ENCODE results near the gene SYTL1. TPM values are rescaled to one million over a fixed set of nuclear protein-coding genes. Genes with fewer than 3 reads are reported as not detected.

Gene SYTL1
- total and polyA plus RNA-seq, 9 of the 15 experiments (the other 6 are each of a cell fraction or from before 2014, with no cell fraction given): 0.04 to 9.3 (median 1.7) TPM

- TF ChIP-seq ZNF518B (CRISPR knock-in tag; IDR thresholded peaks at IDR 0.05): no peak
- TF ChIP-seq THRA (IDR thresholded peaks at IDR 0.05): no peak
- TF ChIP-seq PHF20 (IDR thresholded peaks at IDR 0.05; ENCODE audit: partially characterized antibody): peak; percentile 66
- TF ChIP-seq NCOA6 (IDR thresholded peaks at IDR 0.05): no peak
- TF ChIP-seq RBM14 (IDR thresholded peaks at IDR 0.05; ENCODE audit: borderline replicate concordance, insufficient read depth, low read depth, low read length): no peak
- no peak; the same call in 1 of the 2 replicates for TF ChIP-seq ZNF311 (CRISPR knock-in tag; IDR thresholded peaks at IDR 0.05)
- no peak for TF ChIP-seq POLR2B (IDR thresholded peaks at IDR 0.05; ENCODE audit: low read depth, partially characterized antibody)
- no peak for TF ChIP-seq ZBTB26 (CRISPR knock-in tag; IDR thresholded peaks at IDR 0.05)
- TF ChIP-seq TEAD4 (IDR thresholded peaks at IDR 0.05; ENCODE audit: low read length): no peak
- TF ChIP-seq TEAD4 (CRISPR knock-in tag; IDR thresholded peaks at IDR 0.05; ENCODE audit: borderline replicate concordance): no peak
- no peak for TF ChIP-seq ZBTB9 (CRISPR knock-in tag; IDR thresholded peaks at IDR 0.05)
- TF ChIP-seq ARNT (IDR thresholded peaks at IDR 0.05): no peak
- TF ChIP-seq TRIM25 (IDR thresholded peaks at IDR 0.05; ENCODE audit: borderline replicate concordance): no peak
- TF ChIP-seq SREBF2 (CRISPR knock-in tag; IDR thresholded peaks at IDR 0.05): 0 out of 2 replicates have a peak, but pooled peaks have one; percentile 71
- no peak for TF ChIP-seq BCLAF1 (IDR thresholded peaks at IDR 0.05; ENCODE audit: borderline replicate concordance in 1 of 2, control insufficient read depth in 1 of 2, low read depth in 2 of 2, low read length in 1 of 2)
These were observed 25.4 kb downstream of the SYTL1 start (continued) for GRCh38 chr1:27367160-27367650.

Data from K562 (cell line).